ENCODE data around the gene LUC7L3. TPM values are rescaled to one million over a fixed set of nuclear protein-coding genes. Genes with fewer than 3 reads are reported as not detected.

Gene LUC7L3
- total and polyA plus RNA-seq, 2 of the 13 experiments (the other 11 are each of a cell fraction or from before 2014, with no cell fraction given), result 108 to 120 TPM

- 0 out of 2 replicates have a peak, but pooled peaks have one; percentile 5 for TF ChIP-seq ZNF800 (CRISPR knock-in tag; IDR thresholded peaks at IDR 0.05)
- TF ChIP-seq RCOR2 (CRISPR knock-in tag; IDR thresholded peaks at IDR 0.05), result no peak; the same call in 1 of the 2 replicates
- TF ChIP-seq CEBPG (CRISPR knock-in tag; IDR thresholded peaks at IDR 0.05), result no peak
- TF ChIP-seq PCBP2 (optimal IDR thresholded peaks at IDR 0.05; ENCODE audit: low read depth, low read length, poor library complexity, severe bottlenecking), result no peak
- TF ChIP-seq MYNN (CRISPR knock-in tag; IDR thresholded peaks at IDR 0.05; ENCODE audit: low read depth), result no peak
- TF ChIP-seq UBTF (CRISPR knock-in tag; IDR thresholded peaks at IDR 0.05), result no peak
- no peak for TF ChIP-seq ZSCAN22 (CRISPR knock-in tag; IDR thresholded peaks at IDR 0.05)
- TF ChIP-seq MAF1 (CRISPR knock-in tag; IDR thresholded peaks at IDR 0.05; ENCODE audit: borderline replicate concordance), result no peak
- no peak for TF ChIP-seq SKI (IDR thresholded peaks at IDR 0.05; ENCODE audit: partially characterized antibody)
- no peak for TF ChIP-seq ZSCAN12 (CRISPR knock-in tag; IDR thresholded peaks at IDR 0.05)
- no peak for TF ChIP-seq HOXA9 (CRISPR knock-in tag; IDR thresholded peaks at IDR 0.05; ENCODE audit: borderline replicate concordance)
- TF ChIP-seq GLI4 (CRISPR knock-in tag; IDR thresholded peaks at IDR 0.05; ENCODE audit: borderline replicate concordance), result peak; percentile 58; the same call in 1 of the 2 replicates
- TF ChIP-seq TMF1 (CRISPR knock-in tag; IDR thresholded peaks at IDR 0.05; ENCODE audit: low read depth), result no peak
- no peak for TF ChIP-seq IRX3 (CRISPR knock-in tag; IDR thresholded peaks at IDR 0.05; ENCODE audit: borderline replicate concordance, low read depth)
- TF ChIP-seq ARNT (IDR thresholded peaks at IDR 0.05), result no peak
Observed at GRCh38 chr17:50685334-50685665, 34.1 kb upstream of the LUC7L3 start (continued).
